ENCODE results near the gene NET1.

Gene NET1

GRCh38 chr10:5502571-5503476 lies 90.5 kb downstream of the NET1 start:
- DNase-seq: no peak

DNA sequence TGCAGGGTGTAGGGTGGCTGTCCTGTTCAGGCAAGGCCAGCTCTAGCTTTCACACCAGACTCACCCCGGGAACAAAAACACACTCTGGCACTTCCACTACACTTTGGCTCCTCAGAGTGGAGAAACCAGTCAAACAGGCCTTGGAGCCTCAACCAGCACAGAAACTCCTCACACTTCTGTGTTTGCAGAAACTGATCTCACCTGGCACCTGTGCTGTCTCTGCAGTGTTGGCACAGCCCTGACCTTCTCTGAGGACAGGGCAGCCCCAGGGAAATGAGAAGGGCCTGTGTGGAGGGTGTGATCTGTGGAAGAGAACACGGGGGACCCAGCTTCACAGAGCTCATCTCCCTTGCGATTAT lies 91.1 kb downstream of the NET1 start:
- DNase-seq: no peak

GRCh38 chr10:5504146-5505072 lies 92.1 kb downstream of the NET1 start:
- DNase-seq: no peak

DNA sequence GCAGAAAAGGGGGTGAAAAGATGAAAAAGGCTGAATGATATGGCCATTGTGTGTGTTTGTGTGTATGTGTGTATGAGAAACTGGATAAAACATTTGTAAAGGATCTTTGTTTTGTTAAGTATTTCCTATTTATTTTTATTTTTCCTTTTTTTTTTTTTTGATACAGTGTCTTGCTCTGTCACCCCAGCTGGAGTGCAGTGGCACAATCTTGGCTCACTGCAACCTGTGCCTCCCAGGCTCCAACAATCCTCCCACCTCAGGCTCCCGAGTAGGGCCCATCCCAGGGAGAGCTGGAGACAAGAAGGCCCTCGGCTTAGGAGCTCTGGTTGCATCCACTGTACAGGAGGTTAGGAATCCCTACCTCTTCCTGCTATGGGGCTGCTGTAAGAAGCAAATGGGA lies 93.9 kb downstream of the NET1 start:
- no peak for DNase-seq

- no peak for DNase-seq
Observed at GRCh38 chr10:5506751-5507648, 94.6 kb downstream of the NET1 start.

GRCh38 chr10:5507649-5508131 lies 95.3 kb downstream of the NET1 start:
- DNase-seq: no peak

DNA sequence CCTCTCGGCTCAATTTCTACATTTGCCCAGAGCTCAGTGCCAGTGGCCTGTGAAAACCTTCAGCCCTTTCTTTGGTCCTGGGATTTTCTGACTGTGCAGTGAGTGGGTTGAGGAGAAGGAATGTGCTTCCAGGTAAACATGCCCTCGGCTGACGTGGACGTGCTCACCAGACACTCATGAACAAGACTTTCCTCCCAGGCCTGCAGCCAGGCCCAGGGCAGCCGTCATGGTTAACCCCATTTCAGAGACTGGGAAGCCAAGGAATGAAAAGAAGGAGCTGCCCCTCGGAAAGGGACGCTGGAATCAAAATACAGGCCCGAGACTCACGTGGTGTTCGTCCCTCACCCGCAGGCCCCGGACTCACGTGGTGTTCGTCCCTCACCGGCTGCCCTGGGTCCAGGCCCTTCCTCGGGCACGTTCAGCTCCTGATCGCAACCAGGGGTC lies 95.8 kb downstream of the NET1 start:
- no peak for DNase-seq
